BE2C (cell line): Measurements from ENCODE around the gene OR9A2.

Experiments used
- DNase-seq: peaks from one replicate; pipeline ENCODE4 v3.0.0-alpha.2; 2020
- H3K27me3 ChIP-seq: fragments of 250-450 bp; sonication (Bioruptor Pico); 2 replicates; pipeline ENCODE4 v1.5.1; 2020; ENCODE audit warnings: mild to moderate bottlenecking
- H3K36me3 ChIP-seq: fragments of 250-450 bp; sonication (Bioruptor Pico); 2 replicates; pipeline ENCODE4 v1.5.1; 2020; ENCODE audit warnings: mild to moderate bottlenecking
- H3K4me1 ChIP-seq: fragments of 250-450 bp; sonication (Bioruptor Pico); 2 replicates; pipeline ENCODE4 v1.5.1; 2020
- H3K4me3 ChIP-seq: 2 replicates; pipeline ENCODE4 v1.5.1; 2011; ENCODE audit warnings: low read depth, low read length
- H3K9me3 ChIP-seq: fragments of 250-450 bp; sonication (Bioruptor Pico); 2 replicates; pipeline ENCODE4 v1.5.1; 2020
- TF ChIP-seq, protein P1 (sequence below): IDR thresholded peaks from 2 replicates; pipeline ENCODE4 v1.5.1; 2012; ENCODE audit warnings: mild to moderate bottlenecking, low read depth, low read length

OR9A2 gene

DNA sequence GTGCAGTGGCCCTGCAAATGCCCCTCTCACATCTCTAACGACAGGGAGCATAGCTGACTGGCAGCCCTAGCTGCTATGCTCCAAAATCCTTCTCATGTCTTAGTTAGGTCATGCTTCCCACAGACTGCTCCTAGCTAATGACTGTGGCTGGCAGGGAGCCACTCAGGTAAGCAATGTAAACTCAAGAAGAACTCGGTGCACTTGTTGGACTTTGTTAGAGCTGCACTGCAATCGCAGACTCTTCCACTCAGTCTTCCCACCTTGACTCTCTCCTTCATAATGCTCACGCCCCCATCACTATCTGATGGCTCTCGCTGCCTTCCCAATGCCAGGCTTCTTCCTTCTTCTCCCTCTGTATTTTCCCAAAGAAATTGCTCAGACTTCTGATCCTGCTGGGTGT is 24.0 kb downstream of the OR9A2 start:
- peak overlapping the region; percentile 28 for H3K4me3 ChIP-seq

DNA sequence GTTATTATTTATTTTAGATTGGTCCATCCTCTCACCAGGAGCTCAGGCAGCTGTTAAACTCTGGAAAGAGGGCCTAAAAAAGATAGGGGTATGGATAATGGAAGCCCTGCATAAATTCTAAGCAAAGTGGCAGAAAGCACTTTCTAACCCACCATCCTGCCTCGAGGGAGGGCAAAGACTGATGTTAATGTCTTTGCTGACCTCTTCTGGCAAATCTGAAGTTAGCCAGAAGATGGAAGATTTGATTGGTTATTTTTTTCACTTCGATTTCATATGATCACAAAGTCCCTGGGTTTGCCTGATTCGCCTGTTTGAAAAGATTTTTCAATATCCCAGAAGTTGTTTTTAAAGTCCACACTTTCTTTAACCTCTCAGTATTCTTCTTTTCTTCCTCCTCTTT is 24.8 kb downstream of the OR9A2 start:
- DNase-seq: no peak
- H3K36me3 ChIP-seq: no peaks in the 10 kb centered on the region
- H3K9me3 ChIP-seq: no peaks in the 10 kb centered on the region
- no peak overlapping the region for H3K4me3 ChIP-seq
- no peaks in the 10 kb centered on the region for H3K27me3 ChIP-seq
- H3K4me1 ChIP-seq: no peaks in the 10 kb centered on the region; the same call in 1 of the 2 replicates
- TF ChIP-seq, protein P1, sequence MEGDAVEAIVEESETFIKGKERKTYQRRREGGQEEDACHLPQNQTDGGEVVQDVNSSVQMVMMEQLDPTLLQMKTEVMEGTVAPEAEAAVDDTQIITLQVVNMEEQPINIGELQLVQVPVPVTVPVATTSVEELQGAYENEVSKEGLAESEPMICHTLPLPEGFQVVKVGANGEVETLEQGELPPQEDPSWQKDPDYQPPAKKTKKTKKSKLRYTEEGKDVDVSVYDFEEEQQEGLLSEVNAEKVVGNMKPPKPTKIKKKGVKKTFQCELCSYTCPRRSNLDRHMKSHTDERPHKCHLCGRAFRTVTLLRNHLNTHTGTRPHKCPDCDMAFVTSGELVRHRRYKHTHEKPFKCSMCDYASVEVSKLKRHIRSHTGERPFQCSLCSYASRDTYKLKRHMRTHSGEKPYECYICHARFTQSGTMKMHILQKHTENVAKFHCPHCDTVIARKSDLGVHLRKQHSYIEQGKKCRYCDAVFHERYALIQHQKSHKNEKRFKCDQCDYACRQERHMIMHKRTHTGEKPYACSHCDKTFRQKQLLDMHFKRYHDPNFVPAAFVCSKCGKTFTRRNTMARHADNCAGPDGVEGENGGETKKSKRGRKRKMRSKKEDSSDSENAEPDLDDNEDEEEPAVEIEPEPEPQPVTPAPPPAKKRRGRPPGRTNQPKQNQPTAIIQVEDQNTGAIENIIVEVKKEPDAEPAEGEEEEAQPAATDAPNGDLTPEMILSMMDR: 0 out of 2 replicates have a peak, but pooled peaks have one; percentile 21

More for the DNA sequence above, 24.0 kb downstream of the OR9A2 start:
- no peaks in the 10 kb centered on the region for H3K36me3 ChIP-seq
- H3K27me3 ChIP-seq: no peaks in the 10 kb centered on the region
- DNase-seq: no peak
- H3K9me3 ChIP-seq: no peaks in the 10 kb centered on the region
- TF ChIP-seq, protein P1: no peak
- no peaks in the 10 kb centered on the region; the same call in 1 of the 2 replicates for H3K4me1 ChIP-seq

DNA sequence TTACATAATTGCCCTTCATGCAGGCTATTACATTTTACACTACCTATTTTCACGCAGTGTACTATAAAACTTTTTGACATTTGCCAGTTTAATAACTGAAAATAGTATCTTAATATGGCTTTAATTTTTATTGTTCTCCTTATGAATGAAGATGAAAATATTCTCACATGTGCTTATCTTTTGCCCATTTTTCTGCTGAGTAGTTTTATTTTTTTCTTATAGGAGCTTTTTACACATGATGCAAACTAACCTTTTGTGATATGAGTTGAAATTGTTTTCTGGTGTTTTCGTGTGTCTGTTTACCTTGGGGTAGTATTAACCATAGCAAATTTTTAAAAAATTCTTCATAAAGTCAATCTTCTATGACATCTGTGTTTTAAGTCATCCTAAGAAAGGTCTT is 26.3 kb downstream of the OR9A2 start:
- TF ChIP-seq, protein P1: no peak
- H3K4me1 ChIP-seq: no peaks in the 10 kb centered on the region; the same call in 1 of the 2 replicates

DNA sequence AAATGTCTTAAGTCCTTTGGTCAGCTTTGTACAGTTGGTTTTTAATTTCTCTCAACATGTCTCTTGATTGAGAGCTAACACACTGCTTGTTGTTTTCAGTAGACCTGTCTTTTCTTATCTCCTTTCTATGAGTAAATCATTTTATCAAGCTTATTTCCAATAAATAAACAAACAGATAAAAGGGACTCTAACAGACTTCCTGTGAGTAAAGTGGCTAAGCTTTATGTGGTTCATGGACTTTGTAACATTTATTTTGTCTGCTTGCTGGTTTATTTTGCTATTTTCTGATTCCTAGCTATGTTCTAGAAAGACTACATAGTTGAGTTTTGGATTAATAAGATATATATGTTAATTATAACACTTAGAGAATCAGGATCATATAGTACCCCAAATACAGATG is 27.1 kb downstream of the OR9A2 start:
- Histone ChIP-seq H3K4me3 (no peak overlapping the region), H3K36me3 (no peaks in the 10 kb centered on the region), H3K4me1 (no peaks in the 10 kb centered on the region; the same call in 1 of the 2 replicates), H3K9me3 (no peaks in the 10 kb centered on the region), H3K27me3 (no peaks in the 10 kb centered on the region)
- no peak for DNase-seq
- TF ChIP-seq, protein P1: no peak

More for the DNA sequence above, 26.3 kb downstream of the OR9A2 start:
- Histone ChIP-seq H3K4me3 (no peak overlapping the region), H3K9me3 (no peaks in the 10 kb centered on the region), H3K36me3 (no peaks in the 10 kb centered on the region), H3K27me3 (no peaks in the 10 kb centered on the region)
- no peak for DNase-seq

DNA sequence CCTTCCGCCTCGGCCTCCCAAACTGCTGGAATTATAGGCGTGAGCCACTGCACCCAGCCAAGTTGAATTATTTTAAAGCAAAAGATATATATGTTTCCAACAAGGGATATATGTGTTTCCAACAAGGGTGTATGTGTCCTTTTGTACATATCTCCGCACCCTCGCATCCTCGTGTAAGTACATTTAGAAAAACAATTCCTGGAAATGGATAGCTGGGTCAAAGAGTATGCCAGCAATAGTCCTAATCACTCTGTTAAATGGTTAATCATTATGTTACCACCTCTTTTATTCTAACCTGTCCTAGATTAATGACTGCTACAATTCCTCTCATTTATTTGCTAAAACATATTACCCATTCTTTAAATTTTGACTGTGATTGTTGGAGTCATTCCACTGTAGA is 28.0 kb downstream of the OR9A2 start:
- Histone ChIP-seq H3K36me3 (no peaks in the 10 kb centered on the region), H3K9me3 (no peaks in the 10 kb centered on the region), H3K27me3 (no peaks in the 10 kb centered on the region), H3K4me3 (no peak overlapping the region), H3K4me1 (no peaks in the 10 kb centered on the region; the same call in 1 of the 2 replicates)
- no peak for DNase-seq
- TF ChIP-seq, protein P1: no peak

DNA sequence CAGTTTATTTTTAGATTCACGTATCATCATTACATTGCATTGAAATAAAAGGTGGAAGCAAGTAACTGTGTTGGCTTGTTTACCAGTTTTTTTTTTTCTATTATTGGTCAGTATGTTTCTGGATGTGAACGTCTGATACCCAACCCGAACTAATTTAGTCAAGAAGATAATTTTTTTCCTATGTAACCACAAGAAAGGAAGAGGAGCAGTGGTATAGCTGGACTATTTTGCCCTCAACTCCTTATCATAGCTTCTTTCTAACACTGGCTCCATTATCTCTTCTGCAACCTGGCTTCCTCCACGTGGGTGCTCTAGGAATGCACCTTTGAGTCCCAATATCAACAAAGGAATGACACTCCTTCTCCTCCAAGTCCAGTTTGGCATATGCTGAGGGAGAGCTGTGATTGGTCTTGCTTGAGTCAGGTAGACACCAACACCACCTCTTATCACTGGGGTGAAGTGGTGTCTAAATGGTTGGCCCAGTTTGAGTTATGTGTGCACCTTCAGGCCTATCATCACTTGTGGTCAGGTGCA is 29.4 kb downstream of the OR9A2 start:
- DNase-seq: no peak
- H3K36me3 ChIP-seq: no peaks in the 10 kb centered on the region
- no peaks in the 10 kb centered on the region for H3K9me3 ChIP-seq
- no peaks in the 10 kb centered on the region for H3K4me1 ChIP-seq
- TF ChIP-seq, protein P1: no peak
- H3K4me3 ChIP-seq: no peak overlapping the region
- no peaks in the 10 kb centered on the region for H3K27me3 ChIP-seq
